Measurements from ENCODE around the gene TTC28. TPM values are rescaled to one million over a fixed set of nuclear protein-coding genes. Genes with fewer than 3 reads are reported as not detected.
"Not testable (repeated sequence)": the region's sequence is repeated elsewhere in the genome, so short reads cannot be mapped to it uniquely, and the experiment has no call there.

The TTC28 gene
- total RNA-seq, 1 donor from 2014 or later: 1.3 TPM

- no peaks in the 10 kb centered on the region for H3K9me3 Mint-ChIP-seq
- H3K4me1 Mint-ChIP-seq: peaks cover 38% of the 10 kb centered on the region
- intact Hi-C loops (cut with micrococcal nuclease): loop anchor here (1.0 to 5.0 kb wide), 2 partner anchors 17 to 46 kb away; no protein-coding TSS in a partner anchor
- DNase-seq: peak; percentile 68
- peak overlapping the region; percentile 75 for H3K27ac Mint-ChIP-seq
- peaks cover 1% of the 10 kb centered on the region for H3K27me3 Mint-ChIP-seq
- peak overlapping the region; percentile 8 for H3K4me3 Mint-ChIP-seq
- H3K36me3 Mint-ChIP-seq (ENCODE audit: low read depth): no peaks in the 10 kb centered on the region
Measured at GRCh38 chr22:28395920-28396753, 283.5 kb downstream of the TTC28 start.

DNA sequence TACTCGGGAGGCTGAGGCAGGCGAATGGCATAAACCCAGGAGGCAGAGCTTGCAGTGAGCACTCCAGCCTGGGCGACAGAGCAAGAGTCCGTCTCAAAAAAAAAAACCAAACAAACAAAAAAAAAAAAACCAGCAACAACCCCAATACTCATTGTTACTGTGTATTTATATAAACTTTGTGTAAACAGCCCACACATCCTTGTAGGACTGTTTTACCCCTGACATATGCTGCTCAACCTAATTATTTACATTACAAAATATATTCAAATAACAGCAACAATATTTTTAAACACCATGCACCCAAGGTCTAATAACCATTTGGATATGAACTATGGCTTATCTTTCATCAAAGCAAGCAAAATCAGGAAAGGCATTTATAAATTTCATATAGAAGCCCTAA is 284.1 kb downstream of the TTC28 start:
- no peak for DNase-seq
- Mint-ChIP-seq H3K9me3 (no peaks in the 10 kb centered on the region), H3K27ac (peak overlapping the region; percentile 74), H3K4me1 (peaks cover 36% of the 10 kb centered on the region), H3K36me3 (ENCODE audit: low read depth) (no peaks in the 10 kb centered on the region), H3K4me3 (no peak overlapping the region), H3K27me3 (peaks cover 1% of the 10 kb centered on the region)
- intact Hi-C loops (cut with micrococcal nuclease): loop anchor here (5.0 kb wide), 1 partner anchor 47 kb away; no protein-coding TSS in a partner anchor

GRCh38 chr22:28394513-28395110 is 285.0 kb downstream of the TTC28 start:
- Mint-ChIP-seq H3K4me3 (no peak overlapping the region), H3K27me3 (peaks cover under 1% of the 10 kb centered on the region), H3K27ac (peak overlapping the region; percentile 38), H3K9me3 (no peaks in the 10 kb centered on the region), H3K36me3 (ENCODE audit: low read depth) (no peaks in the 10 kb centered on the region), H3K4me1 (peaks cover 34% of the 10 kb centered on the region)
- DNase-seq: no peak
- intact Hi-C loops (cut with micrococcal nuclease): loop anchor here (5.0 kb wide), 1 partner anchor 48 kb away; no protein-coding TSS in a partner anchor

GRCh38 chr22:28381429-28382167 is 298.0 kb downstream of the TTC28 start:
- Mint-ChIP-seq H3K9me3 (peaks cover 13% of the 10 kb centered on the region), H3K36me3 (ENCODE audit: low read depth) (peaks cover 2% of the 10 kb centered on the region), H3K4me1 (peaks cover 10% of the 10 kb centered on the region), H3K4me3 (no peak overlapping the region), H3K27me3 (no peaks in the 10 kb centered on the region), H3K27ac (no peak overlapping the region)
- no peak for DNase-seq
- intact Hi-C loops (cut with micrococcal nuclease): no loop called here

- H3K9me3 Mint-ChIP-seq: peaks cover 10% of the 10 kb centered on the region
- DNase-seq: no peak
- intact Hi-C loops (cut with micrococcal nuclease): loop anchor here (1.0 to 5.0 kb wide), 3 partner anchors 16 to 62 kb away; no protein-coding TSS in a partner anchor
- peaks cover 2% of the 10 kb centered on the region for H3K36me3 Mint-ChIP-seq (ENCODE audit: low read depth)
- H3K27ac Mint-ChIP-seq: no peak overlapping the region
- no peak overlapping the region for H3K4me3 Mint-ChIP-seq
- H3K27me3 Mint-ChIP-seq: no peaks in the 10 kb centered on the region
- H3K4me1 Mint-ChIP-seq: peaks cover 12% of the 10 kb centered on the region
Measured at GRCh38 chr22:28379951-28380350, 299.7 kb downstream of the TTC28 start.

DNA sequence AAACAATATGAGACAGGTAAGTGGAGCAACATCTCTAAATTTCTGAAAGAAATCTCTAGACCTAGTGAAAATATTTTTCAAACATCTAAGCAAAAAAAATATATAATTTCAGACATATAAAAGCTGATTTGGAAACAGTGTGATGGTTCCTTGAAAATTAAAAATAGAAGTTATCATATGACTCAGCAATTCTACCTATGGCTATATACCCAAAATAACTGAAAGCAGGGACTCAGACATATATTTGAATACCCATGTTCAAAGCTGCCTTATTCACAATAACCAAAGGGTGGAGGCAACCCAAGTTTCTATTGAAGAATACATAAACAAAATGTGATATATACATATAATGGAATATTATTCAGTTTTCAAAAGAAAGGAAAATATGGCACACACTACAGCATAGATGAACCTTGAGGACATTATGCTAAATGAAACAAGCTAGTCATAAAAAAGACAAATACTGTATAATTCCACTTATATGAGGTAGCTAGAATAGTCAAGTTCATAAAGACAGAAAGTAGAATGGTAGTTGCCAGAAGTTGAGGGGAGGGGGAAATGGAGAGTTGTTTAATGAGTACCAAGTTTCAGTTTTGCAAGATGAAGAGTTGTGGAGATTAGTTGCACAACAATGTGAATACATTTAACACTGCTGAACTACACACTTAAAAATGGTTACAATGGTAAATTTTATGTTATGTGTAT is 300.4 kb downstream of the TTC28 start:
- Mint-ChIP-seq H3K9me3 (peaks cover 9% of the 10 kb centered on the region), H3K27me3 (no peaks in the 10 kb centered on the region), H3K36me3 (ENCODE audit: low read depth) (peaks cover 2% of the 10 kb centered on the region), H3K4me3 (no peak overlapping the region), H3K4me1 (peaks cover 14% of the 10 kb centered on the region), H3K27ac (no peak overlapping the region)
- intact Hi-C loops (cut with micrococcal nuclease): loop anchor here (1.0 to 5.0 kb wide), 3 partner anchors 17 to 63 kb away; no protein-coding TSS in a partner anchor
- no peak for DNase-seq

GRCh38 chr22:28375761-28376534 is 303.7 kb downstream of the TTC28 start:
- intact Hi-C loops (cut with micrococcal nuclease): loop anchor here (5.0 kb wide), 1 partner anchor 66 kb away; no protein-coding TSS in a partner anchor
- no peak overlapping the region for H3K27ac Mint-ChIP-seq
- peaks cover 2% of the 10 kb centered on the region for H3K36me3 Mint-ChIP-seq (ENCODE audit: low read depth)
- H3K4me1 Mint-ChIP-seq: peaks cover 34% of the 10 kb centered on the region
- H3K4me3 Mint-ChIP-seq: no peak overlapping the region
- no peaks in the 10 kb centered on the region for H3K27me3 Mint-ChIP-seq
- H3K9me3 Mint-ChIP-seq: no peaks in the 10 kb centered on the region
- no peak for DNase-seq

DNA sequence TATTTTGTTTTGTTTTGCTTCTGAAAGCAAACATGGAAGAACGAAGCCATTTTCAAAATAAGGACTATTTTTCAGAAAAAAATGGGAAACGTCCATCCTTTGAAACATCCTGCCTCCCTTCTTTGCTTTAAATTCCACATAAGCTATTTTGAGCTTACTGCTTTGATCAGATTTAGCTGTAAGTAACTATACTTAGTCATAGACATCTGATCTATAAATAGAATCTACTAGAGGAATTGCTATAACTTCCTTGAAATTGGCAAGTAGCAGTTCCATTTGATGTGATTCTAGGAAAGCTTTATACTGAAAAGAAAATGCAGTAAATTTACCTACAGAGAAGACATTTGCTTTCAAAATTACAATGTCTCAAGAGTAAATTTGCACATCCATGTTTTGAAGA is 305.8 kb downstream of the TTC28 start:
- no peak for DNase-seq
- no peaks in the 10 kb centered on the region for H3K9me3 Mint-ChIP-seq
- H3K27ac Mint-ChIP-seq: no peak overlapping the region
- H3K4me3 Mint-ChIP-seq: peak overlapping the region; percentile 16
- intact Hi-C loops (cut with micrococcal nuclease): loop anchor here (5.0 kb wide), 1 partner anchor 47 kb away; no protein-coding TSS in a partner anchor
- peaks cover 48% of the 10 kb centered on the region for H3K4me1 Mint-ChIP-seq
- no peaks in the 10 kb centered on the region for H3K27me3 Mint-ChIP-seq
- H3K36me3 Mint-ChIP-seq (ENCODE audit: low read depth): peaks cover 3% of the 10 kb centered on the region

- H3K4me3 Mint-ChIP-seq: peak overlapping the region; percentile 18
- intact Hi-C loops (cut with micrococcal nuclease): loop anchor here (5.0 kb wide), 2 partner anchors 32 to 43 kb away; no protein-coding TSS in a partner anchor
- peaks cover 12% of the 10 kb centered on the region for H3K9me3 Mint-ChIP-seq
- H3K27ac Mint-ChIP-seq: peak overlapping the region; percentile 35
- H3K27me3 Mint-ChIP-seq: no peaks in the 10 kb centered on the region
- DNase-seq: peak; percentile 84
- H3K4me1 Mint-ChIP-seq: peaks cover 43% of the 10 kb centered on the region
- peaks cover 4% of the 10 kb centered on the region for H3K36me3 Mint-ChIP-seq (ENCODE audit: low read depth)
Measured at GRCh38 chr22:28369854-28370253, 309.8 kb downstream of the TTC28 start.

DNA sequence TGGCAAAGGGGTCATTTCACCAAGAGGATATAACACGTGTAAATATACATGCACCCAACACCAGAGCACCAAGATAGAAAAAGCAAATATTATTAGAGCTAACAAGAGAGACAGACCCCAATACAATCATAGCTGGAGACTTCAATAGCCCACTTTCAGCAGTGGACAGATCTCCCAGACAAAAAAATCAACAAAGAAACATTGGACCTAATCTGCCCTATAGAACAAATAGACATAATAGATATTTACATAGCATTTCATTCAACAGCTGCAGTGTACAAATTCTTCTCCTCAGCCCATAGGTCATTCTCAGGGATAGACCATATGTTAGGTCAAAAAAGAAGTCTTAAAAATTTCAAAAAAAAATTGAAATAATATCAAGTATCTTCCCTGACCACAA is 312.8 kb downstream of the TTC28 start:
- Mint-ChIP-seq H3K27me3 (no peaks in the 10 kb centered on the region), H3K4me1 (peaks cover 23% of the 10 kb centered on the region), H3K27ac (no peak overlapping the region), H3K4me3 (no peak overlapping the region), H3K36me3 (ENCODE audit: low read depth) (peaks cover 13% of the 10 kb centered on the region), H3K9me3 (peaks cover 31% of the 10 kb centered on the region)
- intact Hi-C loops (cut with micrococcal nuclease): loop anchor here (5.0 kb wide), 1 partner anchor 35 kb away; no protein-coding TSS in a partner anchor
- no peak for DNase-seq

DNA sequence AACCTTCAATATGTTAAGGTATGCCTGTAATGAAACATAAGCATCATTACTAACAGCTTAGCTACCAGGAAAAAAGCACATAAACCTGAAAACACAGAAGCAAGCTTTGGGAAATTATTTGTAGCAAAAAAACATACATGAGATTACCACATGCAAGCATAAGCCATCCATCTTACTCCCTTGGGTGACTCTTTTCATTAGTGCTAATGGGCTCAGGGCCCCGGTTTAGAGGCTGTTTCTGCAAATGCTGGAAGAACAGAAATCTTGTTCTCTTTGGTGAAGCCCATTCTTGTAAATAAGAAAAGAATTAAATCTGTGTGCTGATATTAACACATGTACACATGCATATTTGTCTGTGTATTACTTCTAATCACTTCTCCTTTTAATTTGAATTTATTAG is 314.3 kb downstream of the TTC28 start:
- no peak overlapping the region for H3K4me3 Mint-ChIP-seq
- no peaks in the 10 kb centered on the region for H3K27me3 Mint-ChIP-seq
- DNase-seq: no peak
- intact Hi-C loops (cut with micrococcal nuclease): loop anchor here (5.0 kb wide), 1 partner anchor 37 kb away; no protein-coding TSS in a partner anchor
- H3K4me1 Mint-ChIP-seq: peaks cover 27% of the 10 kb centered on the region
- peaks cover 37% of the 10 kb centered on the region for H3K9me3 Mint-ChIP-seq
- no peak overlapping the region for H3K27ac Mint-ChIP-seq
- peaks cover 18% of the 10 kb centered on the region for H3K36me3 Mint-ChIP-seq (ENCODE audit: low read depth)

DNA sequence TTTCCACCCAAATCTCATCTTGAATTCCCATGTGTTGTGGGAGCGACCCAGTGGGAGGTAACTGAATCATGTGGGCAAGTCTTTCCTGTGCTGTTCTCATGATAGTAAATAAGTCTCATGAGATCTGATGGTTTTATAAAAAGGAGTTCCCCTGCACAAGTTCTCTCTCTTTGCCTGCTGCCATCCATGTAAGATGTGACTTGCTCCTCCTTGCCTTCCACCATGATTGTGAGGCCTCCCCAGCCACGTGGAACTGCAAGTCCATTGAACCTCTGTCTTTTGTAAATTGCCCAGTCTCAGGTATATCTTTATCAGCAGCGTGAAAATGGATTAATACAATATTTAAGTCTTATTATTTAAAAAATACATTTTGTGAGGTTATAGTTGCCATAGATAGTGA is 315.5 kb downstream of the TTC28 start:
- H3K27me3 Mint-ChIP-seq; intact Hi-C loops (cut with micrococcal nuclease); H3K27ac Mint-ChIP-seq; DNase-seq; H3K4me3 Mint-ChIP-seq: not testable (repeated sequence)
- peaks cover 18% of the 10 kb centered on the region for H3K36me3 Mint-ChIP-seq (ENCODE audit: low read depth)
- peaks cover 18% of the 10 kb centered on the region for H3K4me1 Mint-ChIP-seq
- peaks cover 37% of the 10 kb centered on the region for H3K9me3 Mint-ChIP-seq
